PC-9 (cell line): Measurements from ENCODE around the gene SAMD1.

Source experiments
- EZH2 ChIP-seq: fragments of 200-600 bp; sonication (generic); IDR thresholded peaks from 2 replicates; pipeline ENCODE4 v1.8.0; 2017; ENCODE audit warnings: antibody characterized with exemption, low read depth
- TF ChIP-seq, protein P1 (sequence below): fragments of 200-600 bp; sonication (generic); conservative IDR thresholded peaks from 2 replicates; pipeline ENCODE4 v1.6.1; 2017; ENCODE audit warnings: mixed run types, antibody characterized with exemption, mild to moderate bottlenecking, moderate library complexity

DNA sequence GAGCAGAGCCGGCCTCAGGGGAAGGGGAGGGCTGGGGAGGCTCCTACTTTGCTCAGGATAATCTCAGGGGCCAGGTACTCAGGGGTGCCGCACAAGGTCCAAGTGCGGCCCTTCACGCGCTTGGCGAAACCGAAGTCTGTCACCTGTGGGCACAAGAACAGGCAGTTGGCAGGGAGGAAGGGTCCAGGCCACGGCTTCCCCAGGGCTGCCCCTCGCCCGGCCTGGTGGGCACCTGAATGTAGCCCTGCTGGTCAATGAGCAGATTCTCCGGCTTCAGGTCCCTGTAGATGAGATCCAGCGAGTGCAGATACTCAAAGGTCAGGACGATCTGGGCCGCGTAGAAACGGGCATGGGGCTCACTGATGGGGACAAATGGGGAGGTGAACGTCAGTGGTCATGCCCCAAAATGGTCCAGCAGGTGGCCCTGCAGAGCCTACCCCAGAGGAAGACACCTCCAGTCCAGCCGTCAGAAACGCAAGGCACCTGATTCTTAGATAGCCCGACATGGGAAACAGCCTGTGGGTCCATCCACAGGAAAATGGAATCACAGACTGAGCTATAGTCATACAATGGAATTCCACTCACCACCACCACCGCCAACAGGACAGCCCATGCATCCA, 7.1 kb upstream of the SAMD1 start:
- TF ChIP-seq, protein P1, sequence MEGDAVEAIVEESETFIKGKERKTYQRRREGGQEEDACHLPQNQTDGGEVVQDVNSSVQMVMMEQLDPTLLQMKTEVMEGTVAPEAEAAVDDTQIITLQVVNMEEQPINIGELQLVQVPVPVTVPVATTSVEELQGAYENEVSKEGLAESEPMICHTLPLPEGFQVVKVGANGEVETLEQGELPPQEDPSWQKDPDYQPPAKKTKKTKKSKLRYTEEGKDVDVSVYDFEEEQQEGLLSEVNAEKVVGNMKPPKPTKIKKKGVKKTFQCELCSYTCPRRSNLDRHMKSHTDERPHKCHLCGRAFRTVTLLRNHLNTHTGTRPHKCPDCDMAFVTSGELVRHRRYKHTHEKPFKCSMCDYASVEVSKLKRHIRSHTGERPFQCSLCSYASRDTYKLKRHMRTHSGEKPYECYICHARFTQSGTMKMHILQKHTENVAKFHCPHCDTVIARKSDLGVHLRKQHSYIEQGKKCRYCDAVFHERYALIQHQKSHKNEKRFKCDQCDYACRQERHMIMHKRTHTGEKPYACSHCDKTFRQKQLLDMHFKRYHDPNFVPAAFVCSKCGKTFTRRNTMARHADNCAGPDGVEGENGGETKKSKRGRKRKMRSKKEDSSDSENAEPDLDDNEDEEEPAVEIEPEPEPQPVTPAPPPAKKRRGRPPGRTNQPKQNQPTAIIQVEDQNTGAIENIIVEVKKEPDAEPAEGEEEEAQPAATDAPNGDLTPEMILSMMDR: peak; percentile 43
- TF ChIP-seq EZH2: no peak
